GM18499 (cell line): ENCODE data around the gene TUG1.

Source experiments
- ATAC-seq: cut with Tn5 transposase; IDR thresholded peaks from one replicate; pipeline ENCODE4 v1.9.1; 2021; ENCODE audit warnings: moderate number of reproducible peaks; ENCODE audit not compliant: insufficient read depth, unreplicated experiment

Gene TUG1

GRCh38 chr22:30968924-30969531 is at the start of gene TUG1:
Gene TUG1, plus strand, starts transcription at chr22:30969265.
- peak; percentile 81 for ATAC-seq

- ATAC-seq, result no peak
Measured at GRCh38 chr22:30919973-30920372, 49.1 kb upstream of the TUG1 start.

GRCh38 chr22:30920407-30920806 is 48.7 kb upstream of the TUG1 start:
- ATAC-seq, result no peak

GRCh38 chr22:30921108-30921507 is 48.0 kb upstream of the TUG1 start:
- ATAC-seq, result no peak

GRCh38 chr22:30922151-30922611 is 46.9 kb upstream of the TUG1 start:
- no peak for ATAC-seq

GRCh38 chr22:30923168-30923900 is 45.7 kb upstream of the TUG1 start:
- ATAC-seq, result no peak

GRCh38 chr22:30925667-30926066 is 43.4 kb upstream of the TUG1 start:
- ATAC-seq, result no peak

- ATAC-seq, result no peak
Measured at GRCh38 chr22:30926706-30927105, 42.4 kb upstream of the TUG1 start.

- ATAC-seq, result no peak
Measured at GRCh38 chr22:30927806-30928205, 41.3 kb upstream of the TUG1 start.

GRCh38 chr22:30928401-30928800 is 40.7 kb upstream of the TUG1 start:
- ATAC-seq, result no peak

GRCh38 chr22:30930228-30930627 is 38.8 kb upstream of the TUG1 start:
- no peak for ATAC-seq

- no peak for ATAC-seq
Measured at GRCh38 chr22:30931541-30932300, 37.3 kb upstream of the TUG1 start.

- ATAC-seq, result no peak
Measured at GRCh38 chr22:30932661-30933060, 36.4 kb upstream of the TUG1 start.

GRCh38 chr22:30933457-30933856 is 35.6 kb upstream of the TUG1 start:
- no peak for ATAC-seq

GRCh38 chr22:30934053-30934452 is 35.0 kb upstream of the TUG1 start:
- no peak for ATAC-seq

- no peak for ATAC-seq
Measured at GRCh38 chr22:30940685-30941362, 28.2 kb upstream of the TUG1 start.

- no peak for ATAC-seq
Measured at GRCh38 chr22:30941363-30941740, 27.7 kb upstream of the TUG1 start.

GRCh38 chr22:30943368-30943767 is 25.7 kb upstream of the TUG1 start:
- ATAC-seq, result no peak

GRCh38 chr22:30944986-30945385 is 24.1 kb upstream of the TUG1 start:
- no peak for ATAC-seq

- no peak for ATAC-seq
Measured at GRCh38 chr22:30945653-30946052, 23.4 kb upstream of the TUG1 start.

- no peak for ATAC-seq
Measured at GRCh38 chr22:30946354-30946753, 22.7 kb upstream of the TUG1 start.
